Astrocyte of the spinal cord (primary cell): Measurements from ENCODE around the gene RAD54L2.

ENCODE experiments used
- DNase-seq: peaks from one replicate; pipeline ENCODE4 v3.0.0; 2011; ENCODE audit warnings: low read depth, low spot score
- H3K4me3 ChIP-seq: 2 replicates; pipeline ENCODE4 v1.5.1; 2011; ENCODE audit warnings: low read depth, mild to moderate bottlenecking, low read length, moderate library complexity
- CTCF ChIP-seq: IDR thresholded peaks from 2 replicates; pipeline ENCODE4 v1.5.1; 2012; ENCODE audit warnings: low read depth, mild to moderate bottlenecking, low read length, inconsistent platforms
- in situ Hi-C: cut with HindIII; loops from 2 replicates; pipeline ENCODE4 v1.10.0; 2017; ENCODE audit warnings: low sequenced_read_pairs

Gene RAD54L2

DNA sequence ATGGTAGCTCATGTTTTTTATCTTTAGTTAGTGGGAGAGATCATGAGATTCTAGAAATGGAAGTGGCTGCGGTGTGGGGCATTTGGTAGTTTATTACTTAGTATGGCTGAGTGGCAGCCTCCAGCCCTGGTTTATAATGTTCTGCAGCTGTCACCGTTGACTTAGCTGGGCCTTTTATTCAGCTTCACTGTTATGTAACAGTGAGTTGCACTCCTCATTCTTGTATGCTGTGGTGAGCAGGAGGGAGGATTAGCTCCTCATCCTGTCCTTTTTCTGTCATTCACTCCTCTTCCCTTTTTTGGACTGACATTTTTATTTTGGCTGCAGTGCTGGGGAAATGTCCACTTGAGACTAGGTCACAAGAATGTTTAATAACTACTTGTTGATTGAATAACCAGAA is 29.5 kb downstream of the RAD54L2 start:
- DNase-seq = no peak

DNA sequence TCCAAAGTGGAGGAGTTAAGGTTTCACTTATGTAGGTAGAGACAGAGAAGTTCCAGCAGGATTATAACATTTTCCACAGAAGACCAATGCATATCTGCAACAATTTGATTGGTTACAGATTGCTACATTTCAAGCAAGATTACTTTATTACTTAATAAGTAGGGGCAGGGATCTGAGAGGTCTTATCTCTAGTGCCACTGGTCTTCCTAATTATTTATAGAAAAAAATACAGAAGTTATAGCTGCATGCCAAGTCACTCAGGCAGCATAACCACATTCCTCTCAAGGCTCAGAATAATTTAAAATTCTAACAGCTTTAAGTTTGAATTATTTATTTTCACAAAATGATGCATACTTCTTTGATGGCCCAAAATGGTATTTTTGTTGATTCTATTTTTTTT is 30.5 kb downstream of the RAD54L2 start:
- no peak for TF ChIP-seq CTCF
- no peak overlapping the region for H3K4me3 ChIP-seq
- in situ Hi-C loops = no loop called here
- no peak for DNase-seq

More for the DNA sequence above, 29.5 kb downstream of the RAD54L2 start:
- no peak overlapping the region for H3K4me3 ChIP-seq
- no peak for TF ChIP-seq CTCF
- in situ Hi-C loops = no loop called here

DNA sequence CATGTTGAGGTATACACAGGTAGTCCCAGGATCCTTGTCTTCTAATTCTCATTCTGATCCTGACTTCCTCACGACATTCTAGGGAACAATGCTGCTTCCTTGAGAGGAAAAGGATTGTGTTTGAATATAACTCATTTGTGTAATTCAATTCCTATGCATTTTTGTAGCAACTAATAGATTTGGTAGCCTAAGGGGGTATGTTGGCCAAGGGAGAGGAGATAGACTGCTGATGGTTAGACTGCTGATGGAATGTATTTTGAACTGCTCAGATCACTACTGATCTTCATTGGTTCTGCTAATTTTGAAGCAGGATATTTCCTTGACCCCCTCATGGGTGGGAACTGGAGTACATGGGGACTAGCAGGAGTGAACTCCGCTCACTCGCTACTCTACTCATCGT is 39.7 kb downstream of the RAD54L2 start:
- no peak for DNase-seq
- no peak for TF ChIP-seq CTCF
- H3K4me3 ChIP-seq = no peak overlapping the region
- in situ Hi-C loops = no loop called here

DNA sequence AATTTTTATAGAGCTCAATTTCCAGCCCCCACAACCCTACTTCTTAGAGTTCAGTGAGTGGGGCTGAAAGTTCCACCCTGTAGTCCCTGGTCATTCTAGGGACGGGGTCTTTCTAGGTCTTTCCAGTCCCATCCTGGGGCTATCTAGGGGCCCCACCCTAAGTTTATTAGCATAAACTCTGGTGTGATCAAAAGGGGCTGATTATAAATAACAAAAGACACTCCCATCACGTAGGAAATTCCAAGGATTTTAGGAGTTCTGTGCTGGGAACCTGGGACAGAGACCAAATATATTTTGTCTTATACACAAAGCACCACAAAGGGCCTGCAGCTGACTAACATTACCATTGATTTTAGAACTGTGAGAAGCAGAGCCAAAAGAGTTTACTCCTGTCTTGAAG is 41.9 kb downstream of the RAD54L2 start:
- in situ Hi-C loops = no loop called here
- TF ChIP-seq CTCF = no peak
- no peak for DNase-seq
- H3K4me3 ChIP-seq = no peak overlapping the region

DNA sequence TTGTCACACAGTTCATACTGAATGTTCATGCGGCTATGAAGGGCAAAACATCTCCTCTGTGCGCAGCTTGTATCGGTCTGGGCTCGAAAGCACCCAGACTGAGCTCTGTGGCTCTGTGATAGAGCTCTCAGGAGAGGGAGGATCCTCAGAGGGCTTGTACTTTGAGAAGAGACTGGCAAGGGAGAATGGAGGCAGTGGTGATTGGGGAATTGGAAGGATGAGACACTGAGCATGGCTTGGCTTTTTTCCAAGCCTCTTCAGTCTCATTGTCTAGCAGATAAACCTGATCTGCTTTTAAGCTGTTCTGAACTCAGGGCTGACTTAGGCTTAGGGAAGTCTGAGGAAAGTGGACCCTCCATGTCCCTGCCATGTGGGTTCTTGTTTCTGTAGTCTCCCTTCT is 43.0 kb downstream of the RAD54L2 start:
- TF ChIP-seq CTCF = no peak
- no peak for DNase-seq
- in situ Hi-C loops = no loop called here
- no peak overlapping the region for H3K4me3 ChIP-seq

- TF ChIP-seq CTCF = no peak
- H3K4me3 ChIP-seq = no peak overlapping the region
- DNase-seq = no peak
- in situ Hi-C loops = no loop called here
Observed at GRCh38 chr3:51585197-51585596, 46.7 kb downstream of the RAD54L2 start.

DNA sequence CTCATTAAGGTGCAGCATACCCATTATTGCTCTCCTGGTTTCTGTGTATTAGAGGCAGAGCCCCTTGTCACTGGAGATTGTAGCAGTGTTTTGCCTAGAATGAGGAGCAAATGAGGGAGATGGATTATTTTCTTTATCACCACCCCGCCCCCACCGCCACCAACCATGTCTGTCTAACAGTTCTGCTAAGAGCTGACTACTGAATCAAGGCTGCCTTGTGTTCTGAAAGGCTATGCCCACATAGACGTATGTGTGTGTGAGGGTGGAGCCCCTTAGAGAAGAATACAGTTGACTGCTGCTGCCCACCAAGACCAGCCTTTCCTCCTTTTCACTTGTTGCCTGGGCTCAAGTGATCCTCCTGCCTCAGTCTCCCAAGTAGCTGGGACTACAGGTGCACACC is 47.4 kb downstream of the RAD54L2 start:
- in situ Hi-C loops = no loop called here
- no peak for TF ChIP-seq CTCF
- H3K4me3 ChIP-seq = no peak overlapping the region
- DNase-seq = no peak
